ENCODE data around the gene MRAS.
"Not testable (repeated sequence)": the region's sequence is repeated elsewhere in the genome, so short reads cannot be mapped to it uniquely, and the experiment has no call there.

The MRAS gene

DNA sequence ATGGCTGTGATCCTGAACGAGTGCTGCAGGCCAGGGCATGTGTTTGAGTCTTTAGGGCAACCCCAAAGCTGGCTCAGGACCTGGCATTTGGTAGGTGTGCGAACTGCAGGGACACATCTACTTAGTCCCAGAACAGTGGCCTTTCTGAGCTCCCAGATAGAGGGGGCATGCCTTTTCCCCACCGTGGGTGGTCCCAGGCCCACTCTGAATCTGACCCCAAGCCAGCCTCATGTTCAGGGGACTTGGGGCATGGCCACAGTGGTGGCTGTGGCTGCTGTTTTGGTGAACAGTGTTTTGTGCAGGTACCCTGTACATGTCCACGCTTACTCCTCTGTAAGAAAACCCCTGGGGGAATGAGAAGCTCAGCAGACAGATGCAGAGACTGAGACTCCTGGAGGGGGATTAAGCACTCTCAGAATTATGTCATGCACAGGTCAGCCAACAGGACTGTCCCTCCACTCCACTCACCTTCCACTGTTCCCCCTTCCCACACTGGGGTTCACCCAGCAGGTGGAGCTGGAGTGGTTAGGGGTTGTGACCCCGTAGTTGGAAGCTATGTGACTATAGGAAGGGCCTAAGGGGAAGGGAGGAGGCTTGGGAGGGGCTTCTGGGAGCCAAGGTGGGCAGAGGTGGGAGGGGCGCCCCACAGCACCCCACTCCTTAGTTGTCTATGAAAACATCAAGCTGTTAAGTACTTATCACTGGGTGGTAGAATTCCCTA lies 102.5 kb downstream of the MRAS start:
- no peak for DNase-seq

DNA sequence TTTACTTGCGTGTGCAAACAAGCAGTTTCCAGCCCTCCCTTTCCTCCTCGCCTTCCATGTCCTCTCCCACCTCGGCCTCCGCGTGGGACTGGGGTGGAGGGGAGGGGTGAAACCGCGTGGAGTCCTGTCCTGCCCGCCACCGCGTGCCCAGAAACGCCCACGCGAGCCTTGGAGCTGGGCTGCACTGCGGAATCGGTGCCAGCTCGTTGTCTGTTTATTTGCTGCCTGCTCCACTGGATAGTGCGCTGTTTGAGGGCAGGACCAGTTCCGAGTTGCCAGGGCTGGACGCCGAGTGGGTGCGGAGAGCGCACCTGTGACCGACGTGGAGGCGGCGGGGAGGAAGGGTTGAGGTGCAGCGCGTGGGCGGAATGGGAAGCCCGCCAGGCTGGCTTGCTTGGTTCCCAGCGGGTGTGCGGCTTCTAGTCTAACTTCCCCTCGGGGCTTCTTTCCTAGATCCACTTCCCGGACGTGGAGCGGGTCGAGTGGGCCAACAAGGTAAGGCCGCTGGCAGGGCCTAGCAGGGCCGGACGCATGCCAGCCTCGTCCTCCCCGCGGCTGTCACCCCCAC lies 103.3 kb downstream of the MRAS start:
- DNase-seq, result no peak

- DNase-seq, result no peak
These were observed 104.1 kb downstream of the MRAS start for GRCh38 chr3:138452436-138452835.

GRCh38 chr3:138453940-138454339 lies 105.6 kb downstream of the MRAS start:
- not testable (repeated sequence) for DNase-seq

Measured in NCI-H2081 treated with DMSO at 0.1 percent for 48 hours (cell line).